ENCODE results near the gene GPC6.

The GPC6 gene

GRCh38 chr13:93752541-93752940, 525.9 kb downstream of the GPC6 start:
- DNase-seq = no peak

GRCh38 chr13:93753639-93754038, 527.0 kb downstream of the GPC6 start:
- DNase-seq = no peak

DNA sequence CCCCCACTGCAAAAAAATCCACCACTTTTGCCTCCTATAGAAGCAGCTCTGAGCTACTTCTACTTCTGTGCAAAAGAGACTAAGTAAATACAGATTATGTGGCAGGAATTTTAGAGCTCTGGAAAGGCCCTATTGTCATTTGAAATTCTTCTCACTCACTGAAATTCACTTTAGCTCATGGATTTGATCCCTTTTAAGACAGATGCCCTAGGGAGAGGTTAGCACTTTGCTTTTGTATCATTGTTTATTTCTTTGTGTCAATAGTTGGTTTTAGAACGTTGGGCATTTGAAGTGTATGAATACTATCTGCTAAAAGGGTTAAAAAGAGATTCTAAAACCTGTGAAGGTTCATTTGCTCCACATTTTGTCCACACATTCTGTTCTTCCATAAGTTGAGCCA, 528.7 kb downstream of the GPC6 start:
- DNase-seq = no peak

DNA sequence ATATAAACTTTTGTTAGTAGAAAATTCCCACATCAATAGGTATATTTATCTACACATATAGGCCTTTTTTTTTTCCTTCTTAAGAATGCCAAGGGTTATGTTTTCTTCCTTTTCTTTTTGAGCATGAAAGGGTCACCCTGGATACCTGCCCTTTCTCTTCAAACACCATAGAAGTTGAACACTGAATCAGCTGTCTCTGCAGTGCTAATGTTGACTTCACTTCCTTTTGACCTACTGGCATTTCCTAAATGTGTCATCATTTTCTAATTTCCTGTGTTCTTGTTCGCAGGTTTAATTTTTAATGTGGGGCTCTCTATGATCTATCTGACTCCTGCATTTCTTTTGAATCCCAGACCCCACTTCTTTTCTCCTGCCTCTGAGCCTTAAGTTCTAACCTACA, 532.0 kb downstream of the GPC6 start:
- DNase-seq = no peak

- no peak for DNase-seq
These were observed 536.3 kb downstream of the GPC6 start for GRCh38 chr13:93762708-93763426.

GRCh38 chr13:93765062-93765461, 538.5 kb downstream of the GPC6 start:
- no peak for DNase-seq

DNA sequence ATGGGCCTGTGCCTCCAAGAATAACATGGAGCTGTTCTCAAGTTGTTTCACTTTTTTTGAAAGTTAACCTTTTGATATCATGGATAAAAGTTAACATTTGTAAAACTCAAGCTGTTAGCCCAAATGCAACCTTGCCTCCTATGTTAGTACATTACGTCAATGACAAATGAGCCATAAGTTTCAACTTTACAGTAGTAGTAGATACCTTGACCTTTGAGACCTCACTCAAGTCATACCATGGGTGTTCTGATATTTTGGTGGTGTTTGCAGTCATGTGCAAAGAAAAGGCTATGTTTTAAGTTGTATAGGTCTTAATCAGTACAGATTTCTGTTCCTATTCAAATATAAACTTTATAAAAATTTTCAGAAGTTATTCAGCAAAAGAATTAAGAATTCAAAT, 539.2 kb downstream of the GPC6 start:
- no peak for DNase-seq

DNA sequence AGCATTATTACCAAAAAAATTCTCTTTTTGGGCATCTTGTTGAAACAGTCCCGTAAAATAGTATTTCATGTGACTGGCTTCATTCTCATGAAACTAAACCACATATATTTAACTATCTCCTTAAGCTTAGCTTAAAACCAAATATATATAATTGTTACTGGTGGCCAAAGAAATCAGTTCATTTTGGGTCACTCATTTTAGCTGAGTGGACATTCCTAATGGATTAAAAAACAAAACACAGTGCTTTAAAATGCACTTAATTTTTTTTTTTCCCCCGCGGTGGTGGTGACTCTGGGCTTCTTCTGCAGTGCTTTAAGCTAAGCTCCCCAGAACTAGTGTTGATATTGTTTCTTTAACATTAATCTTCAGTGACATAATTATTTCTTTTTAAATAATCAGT, 540.1 kb downstream of the GPC6 start:
- no peak for DNase-seq

DNA sequence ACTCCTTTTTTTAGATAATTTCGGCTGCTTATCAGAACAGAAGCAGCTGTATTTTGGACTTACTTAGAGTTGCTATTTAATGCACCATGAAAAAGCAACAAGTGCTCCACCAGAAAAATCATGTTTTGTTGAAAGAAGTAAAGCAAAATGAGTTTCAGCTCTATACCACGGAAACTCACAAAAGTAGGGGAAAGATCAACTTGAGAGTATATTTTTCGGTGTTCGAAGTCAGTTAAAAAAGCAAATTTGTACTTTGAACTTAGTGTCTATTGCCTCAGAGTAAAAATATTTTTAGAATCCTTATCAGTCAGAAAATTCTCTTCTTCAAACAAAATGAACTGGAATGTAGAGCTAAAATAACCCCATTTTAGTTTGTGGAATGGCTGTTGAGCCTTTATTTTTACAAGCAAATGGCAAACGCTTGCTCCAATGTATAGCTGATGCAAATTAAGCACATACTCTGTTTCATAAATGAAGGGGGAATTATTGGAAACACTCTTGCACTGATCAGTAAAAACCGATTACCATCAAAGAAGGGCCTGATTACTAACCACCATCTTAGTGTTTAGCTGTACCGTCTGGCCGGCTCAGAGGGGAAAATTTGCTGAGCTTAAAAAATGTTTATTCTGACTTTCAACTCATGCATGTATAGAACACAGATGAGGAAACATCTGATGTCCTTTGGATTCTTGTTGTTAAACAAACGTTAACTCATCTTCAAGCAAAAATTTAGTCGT, 540.7 kb downstream of the GPC6 start:
- no peak for DNase-seq

DNA sequence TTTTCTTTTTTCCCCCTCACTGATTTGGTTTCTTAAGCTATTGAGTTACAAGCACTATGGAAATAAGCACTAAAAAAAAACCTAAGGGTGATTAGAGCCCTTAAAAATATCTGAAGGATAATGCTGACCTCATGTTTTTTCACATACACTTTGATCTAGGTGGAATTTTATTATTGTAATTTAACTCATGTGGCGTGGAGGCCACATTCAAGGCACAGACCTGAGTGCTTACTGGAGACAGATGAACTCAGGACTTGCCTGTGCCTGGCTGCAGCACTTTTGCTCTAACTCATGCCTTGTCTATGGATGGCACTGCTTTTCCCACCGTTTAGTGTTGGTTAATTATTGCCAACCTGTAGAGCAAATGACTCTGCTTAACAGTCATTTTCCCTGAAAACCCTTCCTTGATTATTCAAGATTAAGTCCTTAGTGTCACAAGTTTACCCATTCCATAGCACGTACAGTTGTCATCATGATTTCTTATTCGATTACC, 541.4 kb downstream of the GPC6 start:
- DNase-seq = no peak

GRCh38 chr13:93769101-93769500, 542.5 kb downstream of the GPC6 start:
- no peak for DNase-seq

- no peak for DNase-seq
These were observed 543.0 kb downstream of the GPC6 start for GRCh38 chr13:93769607-93770006.

- no peak for DNase-seq
These were observed 544.6 kb downstream of the GPC6 start for GRCh38 chr13:93771227-93771626.

DNA sequence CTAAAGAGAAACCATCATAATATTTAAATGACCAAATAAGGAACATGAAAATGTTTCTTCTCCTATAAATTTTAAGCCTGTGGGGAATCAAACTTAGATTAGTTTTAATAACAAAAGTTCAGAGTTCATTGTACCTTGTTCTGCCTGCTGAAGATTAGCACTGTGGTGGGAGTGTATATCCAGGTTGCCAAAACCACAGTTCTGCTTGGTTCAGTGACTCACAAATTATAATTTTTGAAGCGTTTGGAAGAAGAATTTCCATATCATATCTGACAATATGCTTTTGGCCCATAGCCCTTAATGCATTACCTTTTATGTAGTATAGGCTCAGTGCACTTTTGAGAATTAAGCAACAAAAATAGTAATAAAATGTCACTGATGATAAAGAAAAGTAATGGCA, 545.2 kb downstream of the GPC6 start:
- no peak for DNase-seq

- DNase-seq = no peak
These were observed 547.9 kb downstream of the GPC6 start for GRCh38 chr13:93774506-93774905.

GRCh38 chr13:93775027-93775426, 548.4 kb downstream of the GPC6 start:
- DNase-seq = no peak

DNA sequence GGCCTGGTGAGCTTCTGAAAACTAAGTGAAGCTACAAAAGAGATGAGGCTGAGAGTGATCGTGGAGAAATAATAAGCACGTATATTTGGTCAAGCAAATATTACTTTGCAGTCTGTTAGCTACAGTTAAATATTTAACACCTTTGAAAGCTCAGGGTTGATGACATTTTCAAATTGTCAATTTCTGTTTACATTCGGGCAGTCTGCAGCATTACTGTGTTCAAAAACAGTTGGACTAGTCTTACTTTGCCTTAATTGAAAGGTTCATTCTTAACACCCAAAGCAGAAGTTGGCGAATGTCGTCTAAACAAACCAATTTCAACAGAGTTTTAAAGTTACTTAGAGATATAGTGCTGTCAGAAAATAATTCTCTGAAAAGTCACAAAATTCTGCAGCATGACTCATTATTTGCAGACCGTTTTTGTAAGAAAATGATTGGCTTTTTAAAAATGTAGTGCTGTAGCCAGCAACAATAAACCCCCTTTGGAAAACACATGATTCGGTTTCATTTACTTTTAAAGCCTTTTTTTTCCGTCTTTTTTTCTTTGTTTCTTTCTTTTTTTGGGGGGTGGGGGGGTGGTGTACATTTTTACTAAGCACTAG, 549.0 kb downstream of the GPC6 start:
- DNase-seq = no peak

- DNase-seq = no peak
These were observed 550.3 kb downstream of the GPC6 start for GRCh38 chr13:93776936-93777335.

DNA sequence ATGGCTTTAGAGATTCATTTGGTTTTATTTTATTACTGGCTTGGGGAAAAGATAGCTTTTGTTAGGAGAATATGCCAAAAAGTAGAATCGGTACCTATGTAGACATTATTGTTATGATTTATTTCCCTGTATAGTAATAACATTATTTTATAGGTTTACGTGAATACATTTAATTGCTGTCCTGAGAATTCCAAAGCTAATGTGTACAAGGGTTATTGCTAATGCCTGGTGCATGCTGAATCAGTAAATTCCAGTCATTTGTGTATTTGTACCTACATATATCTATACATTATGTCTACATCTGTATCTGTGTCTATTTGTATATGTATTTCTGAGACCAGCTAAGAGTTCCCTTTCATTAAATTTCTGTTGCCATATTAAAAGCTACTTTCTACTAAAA, 550.9 kb downstream of the GPC6 start:
- no peak for DNase-seq

DNA sequence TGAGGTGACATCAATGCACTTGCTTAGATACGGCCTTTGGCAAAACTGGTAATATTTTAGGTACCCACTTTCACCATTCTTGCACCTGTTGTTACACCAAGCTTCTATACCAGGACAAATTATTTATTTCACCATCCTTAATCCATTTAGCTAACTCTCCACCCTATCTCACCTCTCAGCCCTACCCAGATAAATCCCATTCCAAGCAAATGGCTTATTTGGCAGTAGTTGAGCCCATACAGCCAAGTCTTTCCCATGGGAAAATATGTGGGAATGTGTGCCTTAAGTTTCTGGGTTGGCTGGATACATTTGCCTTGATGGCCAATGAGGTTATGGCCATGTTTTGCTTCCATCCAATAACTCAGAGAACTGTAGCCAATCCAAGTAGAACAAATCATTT, 551.9 kb downstream of the GPC6 start:
- DNase-seq = no peak

DNA sequence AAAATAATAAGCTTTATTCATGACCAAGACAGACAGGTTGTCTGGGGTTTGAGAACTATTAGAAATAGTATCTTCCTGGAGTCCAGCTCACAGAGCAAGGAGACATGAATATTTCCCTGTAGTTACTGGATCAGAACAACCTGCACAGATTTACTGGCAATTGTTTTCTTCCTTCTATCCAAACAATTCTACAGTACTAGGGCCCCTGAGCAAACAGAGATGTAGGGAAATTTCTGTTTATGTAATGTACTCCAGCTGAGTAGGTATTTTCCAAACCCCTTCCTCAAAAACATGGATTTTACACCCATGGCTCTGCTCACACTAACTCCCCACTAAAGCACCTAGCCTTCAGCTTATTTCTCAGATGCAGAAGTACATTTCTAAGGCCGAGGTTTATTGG, 557.6 kb downstream of the GPC6 start:
- no peak for DNase-seq

- no peak for DNase-seq
These were observed 560.4 kb downstream of the GPC6 start for GRCh38 chr13:93786846-93787489.

GRCh38 chr13:93788456-93788855, 561.8 kb downstream of the GPC6 start:
- no peak for DNase-seq

DNA sequence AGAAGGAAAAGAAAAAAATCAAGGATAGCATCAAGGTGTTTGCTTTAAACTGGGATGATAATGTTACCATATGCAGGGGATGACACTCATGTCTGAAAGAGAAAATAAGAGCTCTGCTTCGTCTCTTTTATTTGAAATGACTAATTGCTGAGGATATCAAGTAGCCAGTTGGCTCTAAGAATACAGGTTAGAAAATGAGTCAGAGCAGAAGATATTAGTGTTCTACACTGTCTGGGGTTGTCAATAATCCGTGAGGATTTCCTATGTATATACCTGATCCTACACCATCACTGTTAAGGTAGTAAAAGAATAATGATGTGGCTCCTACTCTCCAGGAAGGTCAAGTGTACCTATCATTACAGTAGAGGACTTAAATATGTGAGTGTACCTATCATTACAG, 562.5 kb downstream of the GPC6 start:
- DNase-seq = no peak

Measured in CD4-positive, alpha-beta T cell treated with Interferon gamma for 1 hour (primary cell).